ENCODE data around the gene FURIN.
"Not testable (repeated sequence)": the region's sequence is repeated elsewhere in the genome, so short reads cannot be mapped to it uniquely, and the experiment has no call there.

Gene FURIN

DNA sequence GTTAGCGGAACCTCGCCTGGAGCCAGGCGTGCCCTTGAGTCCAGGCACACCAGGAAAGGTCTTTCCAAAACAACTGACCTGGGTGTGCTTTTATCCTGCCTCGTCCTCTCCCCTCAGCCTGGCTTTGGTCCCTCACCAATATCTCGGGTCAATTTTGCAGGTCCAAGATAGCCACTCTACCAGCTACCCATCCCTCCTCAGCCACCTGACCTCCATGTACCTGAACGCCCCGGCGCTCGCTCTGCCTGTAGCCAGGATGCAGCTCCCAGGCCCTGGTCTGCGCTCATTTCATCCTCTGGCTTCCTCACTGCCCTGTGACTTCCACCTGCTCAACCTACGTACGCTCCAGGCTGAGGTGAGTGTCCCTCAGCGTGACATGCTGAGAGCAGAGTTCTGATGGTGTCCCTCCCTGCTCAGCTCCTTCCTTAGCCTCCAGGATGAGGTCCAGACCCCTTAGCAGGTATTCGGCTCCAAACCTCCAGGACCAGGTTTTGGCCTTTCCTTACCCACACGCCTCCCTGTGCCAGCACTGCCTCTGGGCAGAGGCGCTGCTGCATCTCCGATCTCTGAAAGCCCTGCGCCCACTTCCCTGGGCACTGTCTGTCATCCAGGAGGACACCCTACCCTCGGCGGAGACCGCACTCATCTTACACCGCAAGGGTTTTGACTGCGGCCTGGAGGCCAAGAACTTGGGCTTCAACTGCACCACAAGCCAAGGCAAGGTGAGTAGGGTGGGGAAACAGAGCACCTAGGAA, 49.8 kb downstream of the FURIN start:
- no peak for DNase-seq
- in situ Hi-C loops (cut with HindIII; ENCODE audit: low pct_ligation_motif_present, low sequenced_read_pairs): no loop called here
- H3K27ac ChIP-seq: no peak overlapping the region
- H3K4me3 ChIP-seq (ENCODE audit: low read depth, low read length): no peak overlapping the region
- H3K27me3 ChIP-seq (replicated peaks): no peaks in the 10 kb centered on the region
- TF ChIP-seq, protein P1, sequence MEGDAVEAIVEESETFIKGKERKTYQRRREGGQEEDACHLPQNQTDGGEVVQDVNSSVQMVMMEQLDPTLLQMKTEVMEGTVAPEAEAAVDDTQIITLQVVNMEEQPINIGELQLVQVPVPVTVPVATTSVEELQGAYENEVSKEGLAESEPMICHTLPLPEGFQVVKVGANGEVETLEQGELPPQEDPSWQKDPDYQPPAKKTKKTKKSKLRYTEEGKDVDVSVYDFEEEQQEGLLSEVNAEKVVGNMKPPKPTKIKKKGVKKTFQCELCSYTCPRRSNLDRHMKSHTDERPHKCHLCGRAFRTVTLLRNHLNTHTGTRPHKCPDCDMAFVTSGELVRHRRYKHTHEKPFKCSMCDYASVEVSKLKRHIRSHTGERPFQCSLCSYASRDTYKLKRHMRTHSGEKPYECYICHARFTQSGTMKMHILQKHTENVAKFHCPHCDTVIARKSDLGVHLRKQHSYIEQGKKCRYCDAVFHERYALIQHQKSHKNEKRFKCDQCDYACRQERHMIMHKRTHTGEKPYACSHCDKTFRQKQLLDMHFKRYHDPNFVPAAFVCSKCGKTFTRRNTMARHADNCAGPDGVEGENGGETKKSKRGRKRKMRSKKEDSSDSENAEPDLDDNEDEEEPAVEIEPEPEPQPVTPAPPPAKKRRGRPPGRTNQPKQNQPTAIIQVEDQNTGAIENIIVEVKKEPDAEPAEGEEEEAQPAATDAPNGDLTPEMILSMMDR (IDR thresholded peaks at IDR 0.05; ENCODE audit: low read depth, low read length, missing control alignments): no peak
- H3K36me3 ChIP-seq (replicated peaks): peaks cover 36% of the 10 kb centered on the region

DNA sequence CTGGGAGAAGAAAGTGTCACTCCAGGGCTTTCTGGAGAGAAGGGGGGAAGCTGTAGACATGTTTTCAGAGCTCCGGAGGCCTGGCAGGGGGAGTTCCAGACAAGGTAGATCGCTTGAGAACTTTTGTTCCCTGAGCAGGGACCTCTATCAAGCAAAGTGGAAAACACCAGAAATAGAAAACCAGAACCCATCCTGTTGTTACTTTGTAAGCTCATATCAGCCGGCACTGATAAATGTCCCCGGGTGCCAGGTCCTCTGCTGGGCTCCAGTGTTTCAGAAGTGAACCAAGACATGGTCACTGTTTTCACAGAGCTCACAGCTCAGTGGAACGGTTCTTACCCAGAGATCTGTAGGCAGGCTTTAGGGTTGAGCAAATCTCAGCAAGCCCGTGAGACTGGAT, 50.4 kb downstream of the FURIN start:
- DNase-seq: no peak
- H3K4me3 ChIP-seq (ENCODE audit: low read depth, low read length): no peak overlapping the region
- no peaks in the 10 kb centered on the region for H3K27me3 ChIP-seq (replicated peaks)
- TF ChIP-seq, protein P1 (IDR thresholded peaks at IDR 0.05; ENCODE audit: low read depth, low read length, missing control alignments): no peak
- H3K27ac ChIP-seq: no peak overlapping the region
- in situ Hi-C loops (cut with HindIII; ENCODE audit: low pct_ligation_motif_present, low sequenced_read_pairs): no loop called here
- H3K36me3 ChIP-seq (replicated peaks): peaks cover 32% of the 10 kb centered on the region

DNA sequence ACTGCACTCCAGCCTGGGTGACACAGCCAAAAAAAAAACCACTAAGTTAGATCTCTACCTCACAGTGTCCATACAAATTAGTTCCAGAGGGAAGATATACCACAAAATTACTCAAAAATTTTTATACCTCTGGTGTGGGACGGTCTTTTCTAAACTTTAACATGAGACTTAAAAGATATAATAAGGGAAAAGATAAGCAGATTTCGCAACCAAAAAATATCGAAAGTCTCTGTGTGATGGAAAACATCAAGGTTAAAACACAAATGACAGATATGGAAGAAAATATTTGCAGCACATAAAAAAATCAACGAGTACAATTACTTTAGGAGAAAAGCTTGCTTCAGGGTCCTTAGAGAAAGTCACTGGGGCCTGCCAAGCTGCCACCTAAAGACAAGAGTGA, 53.5 kb downstream of the FURIN start:
- Histone ChIP-seq H3K27ac (no peak overlapping the region), H3K4me3 (ENCODE audit: low read depth, low read length) (no peak overlapping the region), H3K27me3 (replicated peaks) (no peaks in the 10 kb centered on the region), H3K36me3 (replicated peaks) (peaks cover 23% of the 10 kb centered on the region)
- in situ Hi-C loops (cut with HindIII; ENCODE audit: low pct_ligation_motif_present, low sequenced_read_pairs): no loop called here
- TF ChIP-seq, protein P1 (IDR thresholded peaks at IDR 0.05; ENCODE audit: low read depth, low read length, missing control alignments): no peak
- DNase-seq: no peak

DNA sequence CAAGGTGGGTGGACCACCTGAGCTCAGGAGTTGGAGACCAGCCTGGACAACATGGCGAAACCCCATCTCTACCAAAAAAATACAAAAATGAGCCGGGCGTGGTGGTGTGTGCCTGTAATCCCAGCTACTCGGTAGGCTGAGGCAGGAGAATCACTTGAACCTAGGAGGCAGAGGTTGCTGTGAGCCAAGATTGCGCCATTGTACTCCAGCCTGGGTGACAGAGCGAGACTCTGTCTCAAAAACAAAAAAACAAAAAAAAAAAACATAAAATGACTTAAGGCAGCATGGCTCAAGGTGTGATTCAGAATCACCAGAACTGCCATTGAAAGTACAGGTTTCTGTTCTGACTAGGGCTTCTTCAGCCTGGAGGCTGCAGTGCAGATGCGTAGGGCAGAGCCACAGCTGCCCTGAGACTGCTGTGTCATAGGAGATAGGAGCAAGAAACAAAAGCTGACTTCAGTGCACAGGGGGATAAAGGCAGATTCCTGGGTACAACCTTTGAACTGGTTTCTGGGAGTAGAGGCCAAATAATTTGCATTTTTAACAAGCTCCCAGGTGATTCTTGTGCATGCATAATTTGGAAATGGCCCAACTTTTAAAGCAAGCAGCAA, 54.4 kb downstream of the FURIN start:
- H3K27me3 ChIP-seq (replicated peaks); H3K27ac ChIP-seq; DNase-seq; in situ Hi-C loops (cut with HindIII; ENCODE audit: low pct_ligation_motif_present, low sequenced_read_pairs); H3K4me3 ChIP-seq (ENCODE audit: low read depth, low read length): not testable (repeated sequence)
- peaks cover 21% of the 10 kb centered on the region for H3K36me3 ChIP-seq (replicated peaks)

- in situ Hi-C loops (cut with HindIII; ENCODE audit: low pct_ligation_motif_present, low sequenced_read_pairs): no loop called here
- no peak for DNase-seq
- TF ChIP-seq, protein P1 (IDR thresholded peaks at IDR 0.05; ENCODE audit: low read depth, low read length, missing control alignments): no peak
- Histone ChIP-seq H3K4me3 (ENCODE audit: low read depth, low read length) (no peak overlapping the region), H3K36me3 (replicated peaks) (peaks cover 7% of the 10 kb centered on the region), H3K27ac (no peak overlapping the region), H3K27me3 (replicated peaks) (no peaks in the 10 kb centered on the region)
Measured at GRCh38 chr15:90924375-90924774, 56.0 kb downstream of the FURIN start.

- H3K36me3 ChIP-seq (replicated peaks); H3K27ac ChIP-seq; H3K4me3 ChIP-seq (ENCODE audit: low read depth, low read length); DNase-seq; in situ Hi-C loops (cut with HindIII; ENCODE audit: low pct_ligation_motif_present, low sequenced_read_pairs); H3K27me3 ChIP-seq (replicated peaks): not testable (repeated sequence)
Measured at GRCh38 chr15:90926766-90927165, 58.4 kb downstream of the FURIN start.

DNA sequence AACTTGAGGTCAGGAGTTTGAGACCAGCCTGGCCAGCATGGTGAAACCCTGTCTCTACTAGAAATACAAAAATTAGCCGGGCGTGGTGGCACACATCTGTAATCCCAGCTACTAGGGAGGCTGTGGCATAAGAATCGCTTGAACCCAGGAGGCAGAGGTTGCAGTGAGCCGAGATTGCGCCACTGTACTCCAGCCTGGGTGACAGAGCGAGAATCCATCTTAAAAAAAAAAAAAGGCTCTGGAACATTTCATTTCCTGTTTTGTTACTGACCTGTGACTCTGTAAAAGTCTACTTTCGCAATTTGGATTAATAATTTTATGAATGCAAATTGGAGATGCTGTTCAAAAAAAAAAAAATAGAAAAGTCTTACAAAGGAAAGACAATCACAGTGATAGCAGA, 59.7 kb downstream of the FURIN start:
- H3K27me3 ChIP-seq (replicated peaks); H3K27ac ChIP-seq; H3K36me3 ChIP-seq (replicated peaks); in situ Hi-C loops (cut with HindIII; ENCODE audit: low pct_ligation_motif_present, low sequenced_read_pairs); H3K4me3 ChIP-seq (ENCODE audit: low read depth, low read length); DNase-seq: not testable (repeated sequence)
